IMR-90 (cell line): ENCODE results near the gene B3GNT9. TPM values are rescaled to one million over a fixed set of nuclear protein-coding genes. Genes with fewer than 3 reads are reported as not detected.

Experiments
- ATAC-seq: fragments of 200-7000 bp; cut with Tn5 transposase; 2 replicates; pipeline ENCODE4 v1.9.1; 2020; ENCODE audit warnings: low read depth, mild to moderate bottlenecking, moderate library complexity
- BruUV-seq: library from RNA; stranded (reverse); fragments of 400-500 nt; replicated peaks from 2 replicates; lab custom pipeline; 2021; lab: Mats Ljungman, UMichigan
- CTCF ChIA-PET: fragments of 300-600 bp; formaldehyde crosslinking; extraction: SDS; loops from one replicate; lab custom pipeline; 2021; ENCODE audit warnings: antibody characterized with exemption; lab: Yijun Ruan, JAX
- POLR2A ChIA-PET: fragments of 300-600 bp; sonication (Branson Sonifier 250); formaldehyde crosslinking; loops from one replicate; lab custom pipeline; 2022; ENCODE audit warnings: antibody characterized with exemption; ENCODE audit not compliant: unreplicated experiment; lab: Charles Lee
- DNase-seq: peaks from one replicate; pipeline ENCODE4 v3.0.0; 2013
- H2AFZ ChIP-seq: replicated peaks from 2 replicates; pipeline ENCODE3; 2013; ENCODE audit warnings: low read length, mild to moderate bottlenecking; ENCODE audit not compliant: poor library complexity
- H2AK5ac ChIP-seq: 2 replicates; pipeline ENCODE4 v1.6.1; 2013; ENCODE audit warnings: low read depth, low read length, inconsistent platforms
- H2AK9ac ChIP-seq: replicated peaks from 2 replicates; pipeline ENCODE3; 2013; ENCODE audit warnings: mild to moderate bottlenecking, low read depth, low read length, moderate library complexity; ENCODE audit not compliant: poor library complexity
- H2BK120ac ChIP-seq: 2 replicates; pipeline ENCODE4 v1.6.1; 2013; ENCODE audit warnings: low read depth, low read length, inconsistent platforms
- H2BK15ac ChIP-seq: 3 replicates; pipeline ENCODE4 v1.6.1; 2013; ENCODE audit warnings: low read depth, low read length, inconsistent platforms
- H2BK20ac ChIP-seq: 2 replicates; pipeline ENCODE4 v1.6.1; 2013; ENCODE audit warnings: low read depth, mild to moderate bottlenecking, inconsistent platforms, low read length, moderate library complexity
- H2BK5ac ChIP-seq: 2 replicates; pipeline ENCODE4 v1.6.1; 2013; ENCODE audit warnings: mild to moderate bottlenecking, low read depth, low read length, inconsistent platforms; ENCODE audit not compliant: poor library complexity, severe bottlenecking
- H3K14ac ChIP-seq: replicated peaks from 2 replicates; pipeline ENCODE4 v1.6.1; 2013; ENCODE audit warnings: low read depth, low read length, inconsistent platforms
- H3K18ac ChIP-seq: 2 replicates; pipeline ENCODE4 v1.6.1; 2013; ENCODE audit warnings: low read depth, low read length, control low read depth
- H3K23ac ChIP-seq: 2 replicates; pipeline ENCODE4 v1.6.1; 2013; ENCODE audit warnings: low read depth, low read length, inconsistent platforms
- H3K27ac ChIP-seq: 2 replicates; pipeline ENCODE4 v1.5.1; 2013; ENCODE audit warnings: mild to moderate bottlenecking, control low read depth, low read length; ENCODE audit not compliant: insufficient read depth
- H3K27me3 ChIP-seq: 2 replicates; pipeline ENCODE4 v1.6.1; 2013; ENCODE audit warnings: low read length; ENCODE audit not compliant: control insufficient read depth, insufficient read depth
- H3K36me3 ChIP-seq: 2 replicates; pipeline ENCODE4 v1.6.1; 2013; ENCODE audit warnings: low read length, mixed read lengths; ENCODE audit not compliant: control insufficient read depth, insufficient read depth
- H3K4ac ChIP-seq: 2 replicates; pipeline ENCODE4 v1.6.1; 2013; ENCODE audit warnings: low read depth, low read length, inconsistent platforms
- H3K4me1 ChIP-seq: 2 replicates; pipeline ENCODE4 v1.6.1; 2013; ENCODE audit warnings: low read length, mixed read lengths; ENCODE audit not compliant: control insufficient read depth, insufficient read depth
- H3K4me2 ChIP-seq: 2 replicates; pipeline ENCODE4 v1.6.1; 2013; ENCODE audit warnings: low read depth, mild to moderate bottlenecking, control low read depth, low read length, moderate library complexity
- H3K4me3 ChIP-seq: 2 replicates; pipeline ENCODE4 v1.5.1; 2013; ENCODE audit warnings: low read depth, mild to moderate bottlenecking, control low read depth, low read length, moderate library complexity; ENCODE audit not compliant: insufficient read depth
- H3K56ac ChIP-seq: 2 replicates; pipeline ENCODE4 v1.6.1; 2013; ENCODE audit warnings: low read length, inconsistent platforms; ENCODE audit not compliant: insufficient read depth; ENCODE audit errors: extremely low read depth
- H3K79me1 ChIP-seq, 2 experiments: 2 replicates each; pipeline ENCODE4 v1.6.1; 2013; ENCODE audit warnings: low read length in 2 of 2, inconsistent platforms in 1 of 2, low read depth in 1 of 2
- H3K9ac ChIP-seq: 2 replicates; pipeline ENCODE4 v1.6.1; 2013; ENCODE audit warnings: low read depth, low read length, control low read depth
- H3K9me1 ChIP-seq: 2 replicates; pipeline ENCODE4 v1.6.1; 2013; ENCODE audit warnings: low read length, inconsistent platforms; ENCODE audit not compliant: insufficient read depth
- H3K9me3 ChIP-seq: 2 replicates; pipeline ENCODE4 v1.6.1; 2013; ENCODE audit warnings: low read length; ENCODE audit not compliant: control insufficient read depth, insufficient read depth
- H4K20me1 ChIP-seq: 2 replicates; pipeline ENCODE4 v1.6.1; 2013; ENCODE audit warnings: low read length, inconsistent platforms; ENCODE audit not compliant: insufficient read depth
- H4K5ac ChIP-seq: 2 replicates; pipeline ENCODE4 v1.6.1; 2013; ENCODE audit warnings: mild to moderate bottlenecking, low read depth, low read length, control low read depth
- H4K8ac ChIP-seq, 2 experiments: 2 replicates each; pipeline ENCODE4 v1.6.1; 2013; ENCODE audit warnings: low read depth in 2 of 2, low read length in 2 of 2, control low read depth in 1 of 2, inconsistent platforms in 1 of 2
- H4K91ac ChIP-seq: 2 replicates; pipeline ENCODE4 v1.6.1; 2013; ENCODE audit warnings: low read depth, low read length, inconsistent platforms; ENCODE audit not compliant: insufficient read depth
- BHLHE40 ChIP-seq: fragments of 150-350 bp; IDR thresholded peaks from 2 replicates; pipeline ENCODE4 v1.6.1; 2016; ENCODE audit warnings: mild to moderate bottlenecking, low read depth, low read length
- CEBPB ChIP-seq: IDR thresholded peaks from 2 replicates; pipeline ENCODE4 v1.6.1; 2012; ENCODE audit warnings: low read depth, low read length, improper control_type of control experiment
- MAFK ChIP-seq: IDR thresholded peaks from 2 replicates; pipeline ENCODE4 v1.6.1; 2012; ENCODE audit warnings: low read depth, low read length, improper control_type of control experiment
- RFX5 ChIP-seq: IDR thresholded peaks from 2 replicates; pipeline ENCODE4 v1.8.0; 2012; ENCODE audit warnings: low read depth, mild to moderate bottlenecking, low read length, moderate library complexity
- SMC3 ChIP-seq: fragments of 150-350 bp; IDR thresholded peaks from 2 replicates; pipeline ENCODE4 v1.6.1; 2016; ENCODE audit warnings: low read depth, mild to moderate bottlenecking, antibody characterized with exemption, low read length, moderate library complexity
- WGBS, 2 experiments: methylation state at CpG; one replicate each; pipeline versions ENCODE4 v1.1.5 to v1.1.7; 2013; ENCODE audit warnings: missing lambda C conversion rate in 2 of 2; ENCODE audit not compliant: insufficient read length in 1 of 2; ENCODE audit errors: extremely low coverage in 2 of 2; 5-methylcytosine and 5-hydroxymethylcytosine counted together
- dilution Hi-C: fragments of 300-500 bp; cut with HindIII; formaldehyde crosslinking; loops from one replicate; pipeline ENCODE4 v1.14.3; 2018; ENCODE audit warnings: low sequenced_read_pairs; ENCODE audit not compliant: unreplicated experiment
- in situ Hi-C: fragments of 300-500 bp; cut with MboI; formaldehyde crosslinking; loops from 3 replicates; pipeline ENCODE4 v1.14.3; 2019; ENCODE audit warnings: low sequenced_read_pairs, inconsistent platforms, mixed read lengths
- intact Hi-C: fragments of 100-400 bp; cut with micrococcal nuclease; formaldehyde crosslinking; loops from 2 replicates; pipeline ENCODE4 v1.10.0; 2022
- polyA plus RNA-seq, 3 experiments: library from polyadenylated mRNA; depleted of rRNA; stranded (reverse); fragments of >200 nt; gene quantifications; 2 replicates each; pipeline ENCODE4 v1.2.3, GENCODE V29; 2012; ENCODE audit warnings: low replicate concordance in 1 of 3
- total RNA-seq: library from RNA; depleted of rRNA; stranded (reverse); fragments of >200 nt; gene quantifications from 2 replicates; pipeline ENCODE4 v1.2.3, GENCODE V29; 2012
- TF ChIP-seq, protein P1 (sequence below): fragments of 150-350 bp; IDR thresholded peaks from 2 replicates; pipeline ENCODE4 v1.6.1; 2016; ENCODE audit warnings: low read depth, mild to moderate bottlenecking, low read length, moderate library complexity, borderline replicate concordance
- TF ChIP-seq, protein P2 (sequence below): conservative IDR thresholded peaks from 2 replicates; pipeline ENCODE4 v1.5.1; 2012; ENCODE audit warnings: mild to moderate bottlenecking, low read depth, low read length, improper control_type of control experiment

Gene B3GNT9
- total and polyA plus RNA-seq, 2 of the 4 experiments (the other 2 are of a cell fraction): 5.0 to 12.0 TPM

DNA sequence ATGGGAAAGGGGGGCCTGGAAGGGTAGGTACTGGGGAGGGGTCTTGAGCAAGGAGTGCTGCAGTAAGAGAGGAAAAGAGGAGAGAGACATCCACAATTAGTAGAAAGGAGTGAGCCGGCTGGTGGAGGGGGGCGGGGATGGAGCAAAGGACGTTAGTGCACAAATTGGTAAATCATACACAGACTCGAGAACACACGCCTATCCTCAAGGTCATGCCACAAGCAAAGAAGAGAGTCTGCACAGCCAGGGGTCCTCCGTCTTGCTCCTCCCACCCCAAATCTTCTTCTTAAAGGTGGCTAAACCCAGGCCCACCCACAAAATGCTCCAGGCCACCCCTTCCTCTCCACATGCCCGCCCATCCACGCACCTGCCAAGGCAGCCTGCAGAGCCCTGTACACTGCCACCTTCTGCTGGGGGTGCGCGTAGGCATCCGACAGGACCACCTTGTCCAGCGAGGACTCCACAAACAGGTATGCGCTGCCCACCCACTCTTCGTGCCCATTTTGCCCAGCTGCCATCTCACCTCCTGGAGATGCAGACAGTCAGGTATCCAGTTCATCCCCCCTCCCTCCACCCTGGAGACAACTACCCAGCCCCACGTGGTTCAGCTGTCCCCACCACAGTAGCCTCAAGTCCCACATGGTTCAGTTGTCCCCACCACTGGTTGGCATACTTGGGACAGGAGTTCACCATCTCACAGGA lies 5.5 kb upstream of the B3GNT9 start:
- H3K9me1 ChIP-seq: peaks cover 2% of the 10 kb centered on the region; the same call in 1 of the 2 replicates
- no peak for TF ChIP-seq SMC3
- TF ChIP-seq, protein P1, sequence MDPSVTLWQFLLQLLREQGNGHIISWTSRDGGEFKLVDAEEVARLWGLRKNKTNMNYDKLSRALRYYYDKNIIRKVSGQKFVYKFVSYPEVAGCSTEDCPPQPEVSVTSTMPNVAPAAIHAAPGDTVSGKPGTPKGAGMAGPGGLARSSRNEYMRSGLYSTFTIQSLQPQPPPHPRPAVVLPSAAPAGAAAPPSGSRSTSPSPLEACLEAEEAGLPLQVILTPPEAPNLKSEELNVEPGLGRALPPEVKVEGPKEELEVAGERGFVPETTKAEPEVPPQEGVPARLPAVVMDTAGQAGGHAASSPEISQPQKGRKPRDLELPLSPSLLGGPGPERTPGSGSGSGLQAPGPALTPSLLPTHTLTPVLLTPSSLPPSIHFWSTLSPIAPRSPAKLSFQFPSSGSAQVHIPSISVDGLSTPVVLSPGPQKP: no peak
- TF ChIP-seq RFX5: no peak
- TF ChIP-seq MAFK: no peak
- no peak for TF ChIP-seq CEBPB
- TF ChIP-seq, protein P2, sequence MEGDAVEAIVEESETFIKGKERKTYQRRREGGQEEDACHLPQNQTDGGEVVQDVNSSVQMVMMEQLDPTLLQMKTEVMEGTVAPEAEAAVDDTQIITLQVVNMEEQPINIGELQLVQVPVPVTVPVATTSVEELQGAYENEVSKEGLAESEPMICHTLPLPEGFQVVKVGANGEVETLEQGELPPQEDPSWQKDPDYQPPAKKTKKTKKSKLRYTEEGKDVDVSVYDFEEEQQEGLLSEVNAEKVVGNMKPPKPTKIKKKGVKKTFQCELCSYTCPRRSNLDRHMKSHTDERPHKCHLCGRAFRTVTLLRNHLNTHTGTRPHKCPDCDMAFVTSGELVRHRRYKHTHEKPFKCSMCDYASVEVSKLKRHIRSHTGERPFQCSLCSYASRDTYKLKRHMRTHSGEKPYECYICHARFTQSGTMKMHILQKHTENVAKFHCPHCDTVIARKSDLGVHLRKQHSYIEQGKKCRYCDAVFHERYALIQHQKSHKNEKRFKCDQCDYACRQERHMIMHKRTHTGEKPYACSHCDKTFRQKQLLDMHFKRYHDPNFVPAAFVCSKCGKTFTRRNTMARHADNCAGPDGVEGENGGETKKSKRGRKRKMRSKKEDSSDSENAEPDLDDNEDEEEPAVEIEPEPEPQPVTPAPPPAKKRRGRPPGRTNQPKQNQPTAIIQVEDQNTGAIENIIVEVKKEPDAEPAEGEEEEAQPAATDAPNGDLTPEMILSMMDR: no peak
- TF ChIP-seq BHLHE40: no peak
- H3K4me3 ChIP-seq: no peak overlapping the region
- peaks cover 5% of the 10 kb centered on the region; the same call in 1 of the 2 replicates for H3K4me1 ChIP-seq
- H4K8ac ChIP-seq: no peak overlapping the region
- dilution Hi-C loops: no loop called here
- H2BK15ac ChIP-seq: no peak overlapping the region
- no peak overlapping the region for H2AFZ ChIP-seq
- no peak overlapping the region for H3K4me2 ChIP-seq
- no peak overlapping the region for H4K5ac ChIP-seq
- H4K91ac ChIP-seq: no peak overlapping the region
- no peak overlapping the region for H3K4ac ChIP-seq
- H4K20me1 ChIP-seq: peaks cover 30% of the 10 kb centered on the region
- H3K9ac ChIP-seq: no peak overlapping the region
- H3K14ac ChIP-seq: no peak overlapping the region
- no peak overlapping the region for H2BK20ac ChIP-seq
- no peaks in the 10 kb centered on the region for H3K36me3 ChIP-seq
- no peak overlapping the region for H2BK5ac ChIP-seq
- peaks cover 10 to 20% of the 10 kb centered on the region in 2 experiments; a peak in 2 of 4 replicates for H3K79me1 ChIP-seq
- no peak overlapping the region for H3K18ac ChIP-seq
- 58% methylated on average over 9 of the region's 15 CpGs; no CpG with 5 or more reads in 1 of the 2 experiments for WGBS, 2 experiments
- H3K27ac ChIP-seq: no peak overlapping the region
- ChIA-PET CTCF (interaction anchor here (1.2 to 1.3 kb wide), 4 partner anchors 8 to 195 kb away, joined by 3 to 9 read pairs (median 4); partner anchors contain the start of genes CES3 and HSF4), POLR2A (no interaction called here)
- BruUV-seq: no TSS peak
- no peaks in the 10 kb centered on the region for H3K9me3 ChIP-seq
- in situ Hi-C loops: loop anchor here (5.0 kb wide), 1 partner anchor 194 kb away; the partner anchor contains the start of gene CES3
- ATAC-seq: no peak
- no peak overlapping the region for H3K56ac ChIP-seq
- no peak overlapping the region for H3K23ac ChIP-seq
- H2BK120ac ChIP-seq: no peak overlapping the region
- H2AK9ac ChIP-seq: peak overlapping the region; percentile 61
- no peak for DNase-seq
- intact Hi-C loops: loop anchor here (10.0 kb wide), 1 partner anchor 261 kb away; no protein-coding TSS in a partner anchor
- H2AK5ac ChIP-seq: 0 out of 2 replicates have a peak overlapping the region, but pooled peaks have one; percentile 6
- H3K27me3 ChIP-seq: no peaks in the 10 kb centered on the region
